Effector memory CD4-positive, alpha-beta T cell (primary cell): Measurements from ENCODE around the gene APOO.

ENCODE experiments used
- DNase-seq, 3 donors: peaks; one replicate each; pipeline ENCODE4 v3.0.0-alpha.2; 2020
- H3K27ac ChIP-seq: 2 replicates; pipeline ENCODE4 v1.7.0; 2013; ENCODE audit warnings: mild to moderate bottlenecking, low read length, moderate library complexity; ENCODE audit not compliant: insufficient read depth, poor library complexity, severe bottlenecking
- H3K27me3 ChIP-seq: replicated peaks from 2 replicates; pipeline ENCODE4 v1.7.0; 2013; ENCODE audit warnings: mild to moderate bottlenecking, low read length; ENCODE audit not compliant: insufficient read depth, control insufficient read depth, poor library complexity, severe bottlenecking
- H3K36me3 ChIP-seq: 2 replicates; pipeline ENCODE4 v1.7.0; 2013; ENCODE audit warnings: mild to moderate bottlenecking, low read length, moderate library complexity; ENCODE audit not compliant: control insufficient read depth, insufficient read depth
- H3K4me1 ChIP-seq: 2 replicates; pipeline ENCODE4 v1.7.0; 2013; ENCODE audit warnings: low read length, mild to moderate bottlenecking; ENCODE audit not compliant: control insufficient read depth, insufficient read depth, poor library complexity, severe bottlenecking
- H3K4me3 ChIP-seq: 2 replicates; pipeline ENCODE4 v1.7.0; 2013; ENCODE audit warnings: low read length, low read depth, mild to moderate bottlenecking; ENCODE audit not compliant: insufficient read depth, poor library complexity, severe bottlenecking
- H3K9me3 ChIP-seq: 2 replicates; pipeline ENCODE4 v1.7.0; 2013; ENCODE audit warnings: mild to moderate bottlenecking, low read length, moderate library complexity; ENCODE audit not compliant: control insufficient read depth

APOO gene

GRCh38 chrX:23890933-23891332 lies 16.8 kb downstream of the APOO start:
- Histone ChIP-seq H3K4me1 (no peaks in the 10 kb centered on the region), H3K27me3 (no peaks in the 10 kb centered on the region), H3K27ac (no peak overlapping the region), H3K9me3 (no peaks in the 10 kb centered on the region), H3K4me3 (no peak overlapping the region), H3K36me3 (no peaks in the 10 kb centered on the region)
- DNase-seq = no peak

- Histone ChIP-seq H3K9me3 (no peaks in the 10 kb centered on the region), H3K4me1 (peaks cover 2% of the 10 kb centered on the region), H3K4me3 (no peak overlapping the region), H3K36me3 (no peaks in the 10 kb centered on the region), H3K27me3 (no peaks in the 10 kb centered on the region), H3K27ac (no peak overlapping the region)
- DNase-seq = no peak
Observed at GRCh38 chrX:23888887-23889501, 18.7 kb downstream of the APOO start.

GRCh38 chrX:23887918-23888317 lies 19.8 kb downstream of the APOO start:
- Histone ChIP-seq H3K36me3 (no peaks in the 10 kb centered on the region), H3K27me3 (no peaks in the 10 kb centered on the region), H3K4me1 (peaks cover 2% of the 10 kb centered on the region), H3K4me3 (no peak overlapping the region), H3K27ac (no peak overlapping the region), H3K9me3 (no peaks in the 10 kb centered on the region)
- no peak for DNase-seq

- Histone ChIP-seq H3K27me3 (no peaks in the 10 kb centered on the region), H3K4me3 (no peak overlapping the region), H3K9me3 (no peaks in the 10 kb centered on the region), H3K27ac (no peak overlapping the region), H3K4me1 (peaks cover 2% of the 10 kb centered on the region), H3K36me3 (no peaks in the 10 kb centered on the region)
- no peak for DNase-seq
Observed at GRCh38 chrX:23887451-23887850, 20.3 kb downstream of the APOO start.

GRCh38 chrX:23885803-23886202 lies 21.9 kb downstream of the APOO start:
- no peaks in the 10 kb centered on the region for H3K27me3 ChIP-seq
- no peak overlapping the region for H3K4me3 ChIP-seq
- no peaks in the 10 kb centered on the region for H3K9me3 ChIP-seq
- no peak overlapping the region for H3K27ac ChIP-seq
- no peak for DNase-seq
- peaks cover 2% of the 10 kb centered on the region for H3K4me1 ChIP-seq
- no peaks in the 10 kb centered on the region for H3K36me3 ChIP-seq

GRCh38 chrX:23884427-23885024 lies 23.2 kb downstream of the APOO start:
- Histone ChIP-seq H3K4me1 (peaks cover 2% of the 10 kb centered on the region), H3K4me3 (no peak overlapping the region), H3K27me3 (no peaks in the 10 kb centered on the region), H3K9me3 (no peaks in the 10 kb centered on the region), H3K27ac (no peak overlapping the region), H3K36me3 (no peaks in the 10 kb centered on the region)
- no peak for DNase-seq

- Histone ChIP-seq H3K4me1 (peaks cover 2% of the 10 kb centered on the region), H3K27ac (no peak overlapping the region), H3K36me3 (no peaks in the 10 kb centered on the region), H3K9me3 (no peaks in the 10 kb centered on the region), H3K4me3 (no peak overlapping the region), H3K27me3 (no peaks in the 10 kb centered on the region)
- no peak for DNase-seq
Observed at GRCh38 chrX:23883737-23884354, 23.9 kb downstream of the APOO start.

- H3K9me3 ChIP-seq = no peaks in the 10 kb centered on the region
- no peak overlapping the region for H3K4me3 ChIP-seq
- peaks cover 2% of the 10 kb centered on the region for H3K4me1 ChIP-seq
- DNase-seq = no peak
- no peak overlapping the region for H3K27ac ChIP-seq
- H3K27me3 ChIP-seq = no peaks in the 10 kb centered on the region
- no peaks in the 10 kb centered on the region for H3K36me3 ChIP-seq
Observed at GRCh38 chrX:23879380-23880090, 28.2 kb downstream of the APOO start.

GRCh38 chrX:23871905-23872546 lies 35.7 kb downstream of the APOO start:
- DNase-seq = no peak
- no peaks in the 10 kb centered on the region for H3K4me1 ChIP-seq
- H3K4me3 ChIP-seq = no peak overlapping the region
- no peaks in the 10 kb centered on the region for H3K27me3 ChIP-seq
- no peaks in the 10 kb centered on the region for H3K36me3 ChIP-seq
- no peak overlapping the region for H3K27ac ChIP-seq
- H3K9me3 ChIP-seq = no peaks in the 10 kb centered on the region
